ENCODE results near the gene PIR.

Gene PIR

DNA sequence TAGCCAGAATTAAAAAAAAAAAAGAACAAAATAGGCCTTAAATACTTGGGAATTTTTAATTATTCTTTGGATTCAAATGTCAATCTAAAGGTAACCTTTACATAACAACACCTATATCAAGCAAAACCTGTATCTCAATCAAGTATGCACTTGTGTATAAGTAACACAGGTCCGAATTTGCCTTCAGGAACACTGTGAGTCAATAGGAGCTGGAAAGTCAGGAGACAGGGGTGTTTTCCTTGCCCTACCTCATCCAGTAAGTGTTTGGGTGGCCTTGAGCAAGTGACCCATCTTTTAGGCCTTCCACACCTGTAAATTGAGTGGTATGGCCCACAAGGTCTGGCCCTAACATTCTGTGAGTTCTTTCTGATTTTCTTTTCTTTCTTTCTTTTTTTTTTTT is 68.1 kb downstream of the PIR start:
- in situ Hi-C loops (cut with HindIII; ENCODE audit: low sequenced_read_pairs) = no loop called here

DNA sequence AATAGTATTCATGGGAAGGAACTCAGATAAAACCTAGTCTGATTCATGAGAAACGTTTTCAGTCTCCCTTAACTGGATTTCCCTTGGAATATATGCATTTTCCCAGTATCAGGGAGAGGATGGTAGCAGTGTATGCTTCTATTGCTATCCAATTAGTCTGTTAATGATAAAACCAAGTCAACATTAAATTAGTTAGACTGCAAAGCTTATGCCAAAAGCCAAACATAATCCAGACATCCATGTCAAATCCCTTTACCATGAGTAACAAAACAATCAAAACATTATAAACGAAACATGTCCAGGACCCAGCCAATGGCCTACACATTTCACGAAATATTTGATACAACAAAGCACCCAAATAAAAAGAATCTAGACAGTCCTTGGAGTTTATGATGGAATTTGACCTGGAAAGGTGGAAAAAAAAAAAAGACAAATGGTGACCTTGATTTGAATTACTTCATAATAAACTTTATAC is 74.4 kb downstream of the PIR start:
- in situ Hi-C loops (cut with HindIII; ENCODE audit: low sequenced_read_pairs) = no loop called here

DNA sequence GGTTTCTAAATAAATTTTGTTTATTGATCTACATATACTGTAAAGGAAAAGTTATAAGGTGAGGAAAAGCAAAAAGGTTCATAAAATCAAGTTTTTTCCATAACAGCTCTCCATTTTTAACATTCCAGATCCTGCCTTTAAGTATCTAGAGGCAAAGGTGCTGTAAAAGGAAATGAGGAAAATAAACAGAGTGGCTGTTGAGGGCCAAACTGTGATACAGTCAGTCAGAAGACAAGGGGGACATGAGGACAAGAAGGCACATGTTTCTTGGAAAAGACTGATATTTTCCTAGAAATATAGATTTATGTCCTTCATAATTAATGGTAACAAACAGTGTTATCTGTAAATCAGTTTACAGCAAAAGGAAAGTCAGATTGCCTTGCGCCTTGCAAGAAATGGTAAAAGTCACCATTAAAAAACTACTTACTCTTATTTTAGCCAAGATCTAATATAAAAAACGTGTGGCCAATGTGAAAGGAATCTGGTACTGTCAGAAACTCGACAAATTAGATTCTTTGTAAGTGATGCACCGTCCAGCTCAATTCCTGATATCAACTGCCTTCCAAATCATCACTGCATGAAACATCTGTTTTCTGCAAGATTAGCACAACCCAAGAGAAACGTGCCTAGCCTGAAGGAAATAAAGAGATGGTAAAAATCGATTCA is 75.0 kb downstream of the PIR start:
- in situ Hi-C loops (cut with HindIII; ENCODE audit: low sequenced_read_pairs) = no loop called here

DNA sequence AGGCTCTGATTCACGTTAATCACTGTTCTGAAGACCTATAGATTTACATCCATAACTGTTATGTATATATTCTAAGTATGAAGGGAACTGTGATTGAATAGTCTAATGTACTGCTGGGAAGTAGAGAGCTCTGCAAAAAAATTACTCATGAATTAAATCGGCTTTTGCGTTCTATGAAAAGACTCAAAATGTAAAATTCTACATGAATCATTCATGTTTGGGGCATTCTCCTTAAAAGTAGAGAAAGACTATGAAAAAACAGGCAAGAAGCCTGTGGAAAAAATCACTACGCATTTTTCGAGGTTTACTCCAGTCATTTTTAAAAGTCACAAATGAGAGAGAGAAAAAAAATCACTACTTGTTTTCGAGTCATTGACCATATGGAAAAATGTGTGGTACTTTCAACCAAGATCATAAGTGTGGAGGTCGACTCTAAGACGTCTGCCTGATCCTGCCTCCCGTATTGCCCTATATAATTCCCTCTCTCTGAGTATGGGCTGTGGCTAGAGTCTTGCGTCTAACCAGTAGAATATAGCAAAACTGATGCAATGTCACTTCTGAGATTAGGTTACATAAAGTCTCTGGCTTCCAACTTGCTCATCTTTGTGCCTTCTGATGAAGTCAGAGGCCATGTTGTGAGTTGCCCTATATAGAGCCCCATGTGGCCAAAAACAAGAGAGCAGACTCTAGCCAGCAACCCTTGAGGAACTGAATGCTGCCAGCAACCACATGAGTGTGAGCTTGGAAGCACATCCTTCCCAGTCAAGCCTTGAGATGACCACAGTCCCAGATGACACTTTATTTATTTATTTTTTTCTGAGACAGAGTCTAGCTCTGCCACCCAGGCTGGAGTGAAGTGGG is 76.8 kb downstream of the PIR start:
- in situ Hi-C loops (cut with HindIII; ENCODE audit: low sequenced_read_pairs) = no loop called here

DNA sequence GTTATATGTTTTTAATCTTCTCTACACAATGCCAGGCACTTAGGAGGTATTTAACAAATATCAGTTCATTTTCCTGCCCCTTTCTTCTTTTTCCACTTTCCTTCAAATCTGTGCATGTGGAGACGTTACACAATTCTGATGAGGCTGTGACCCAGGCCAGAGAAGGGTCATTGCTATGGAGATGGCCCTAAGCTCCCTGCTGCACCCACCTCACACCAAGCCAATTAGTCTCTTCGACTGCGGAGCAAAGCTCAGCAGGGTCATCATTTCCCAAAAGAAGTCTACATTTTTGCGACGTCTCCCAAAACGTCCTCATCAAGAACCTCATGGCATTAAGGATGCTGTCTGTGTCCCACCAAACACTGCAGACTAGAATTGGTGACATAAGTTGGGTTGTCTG is 80.0 kb downstream of the PIR start:
- in situ Hi-C loops (cut with HindIII; ENCODE audit: low sequenced_read_pairs) = loop anchor here (5.0 kb wide), 1 partner anchor 49 kb away; no protein-coding TSS in a partner anchor

DNA sequence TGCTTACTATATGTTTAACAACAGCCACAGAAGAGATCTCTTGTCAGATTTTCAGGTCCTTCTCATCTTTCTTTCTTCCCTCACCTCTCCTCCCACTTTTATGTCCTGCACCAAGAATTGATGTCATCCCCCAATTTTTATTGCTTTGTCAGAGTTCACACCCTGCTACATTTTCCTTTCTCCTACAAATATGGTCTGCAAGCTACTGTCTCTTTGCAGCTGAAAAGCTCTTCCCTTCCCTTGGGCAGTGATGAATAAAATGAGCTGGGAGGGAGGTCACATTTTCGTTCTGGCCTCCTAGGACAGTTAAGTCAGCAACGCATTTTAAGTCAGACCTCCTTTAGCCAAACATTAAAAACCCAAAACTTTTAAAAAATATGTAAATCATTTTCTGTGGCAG is 82.2 kb downstream of the PIR start:
- in situ Hi-C loops (cut with HindIII; ENCODE audit: low sequenced_read_pairs) = loop anchor here (5.0 kb wide), 1 partner anchor 51 kb away; no protein-coding TSS in a partner anchor

DNA sequence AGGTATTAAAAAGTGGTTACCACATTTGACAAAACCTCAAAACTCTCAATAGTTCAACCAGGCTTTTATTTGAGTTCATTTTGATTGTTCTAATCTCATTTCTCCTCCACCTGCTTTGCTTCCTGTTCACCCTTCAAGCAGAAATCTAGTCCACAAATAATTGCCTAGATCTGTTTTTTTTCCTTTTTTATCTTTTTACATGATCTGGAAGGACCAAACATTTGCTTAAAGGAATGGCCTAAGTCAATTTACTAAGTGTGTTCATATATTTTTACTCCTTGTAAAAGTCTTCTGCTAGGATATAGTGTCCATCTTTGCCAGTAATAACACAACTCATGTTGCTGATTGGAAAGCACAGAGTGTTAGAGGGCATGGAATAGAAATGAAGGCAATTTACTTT is 82.7 kb downstream of the PIR start:
- in situ Hi-C loops (cut with HindIII; ENCODE audit: low sequenced_read_pairs) = loop anchor here (5.0 kb wide), 1 partner anchor 52 kb away; no protein-coding TSS in a partner anchor

DNA sequence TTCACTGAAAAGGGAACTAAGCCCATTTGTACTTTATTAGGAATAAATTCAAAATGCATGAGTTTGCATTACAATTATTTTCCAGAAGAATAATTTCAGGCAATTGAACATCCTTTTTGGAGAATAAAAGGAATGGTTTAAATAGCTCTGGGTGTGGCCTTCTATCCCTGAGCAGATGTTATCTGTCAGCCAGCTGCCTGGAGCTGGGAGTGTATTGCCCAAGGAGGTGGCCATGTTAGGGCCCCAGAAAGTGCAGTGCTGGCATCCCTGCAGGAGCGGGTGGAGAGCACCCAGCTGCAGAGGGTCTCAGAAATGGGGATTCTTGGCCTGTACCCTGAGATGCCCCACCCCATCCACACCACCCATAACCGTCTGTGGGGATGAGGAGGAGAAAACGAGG is 87.3 kb downstream of the PIR start:
- in situ Hi-C loops (cut with HindIII; ENCODE audit: low sequenced_read_pairs) = no loop called here

DNA sequence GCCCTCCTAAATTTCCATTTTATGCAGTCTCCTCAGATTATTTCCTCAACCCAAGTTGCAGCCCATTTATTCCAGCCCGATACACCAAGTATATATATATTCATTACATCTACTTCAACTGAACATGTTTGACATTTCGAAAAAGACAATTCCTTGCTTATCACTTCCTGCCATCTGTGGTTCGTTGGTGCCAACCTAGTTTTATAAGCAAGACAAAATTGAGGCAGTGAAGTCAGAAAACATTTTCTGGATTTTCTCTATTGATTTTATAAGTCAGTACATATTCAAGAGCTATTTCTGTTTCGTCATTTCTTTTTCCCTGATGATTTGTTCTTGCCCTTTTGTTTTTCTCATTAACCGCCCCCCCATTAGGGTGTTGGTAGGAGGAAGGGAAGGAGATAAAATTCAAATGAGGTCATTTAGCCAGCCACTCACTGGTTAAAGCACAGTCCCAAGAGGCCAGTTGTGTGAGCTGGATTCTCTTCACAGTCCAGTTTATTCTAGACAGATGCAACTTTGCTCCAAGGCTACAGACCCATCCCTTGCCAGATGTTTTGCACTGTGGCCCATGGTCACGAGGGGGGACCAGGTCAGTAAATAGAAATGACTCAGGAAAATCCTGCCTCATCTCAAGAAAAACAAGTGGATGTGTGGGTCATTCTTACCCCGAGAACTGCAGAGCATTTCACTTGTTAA is 88.6 kb downstream of the PIR start:
- in situ Hi-C loops (cut with HindIII; ENCODE audit: low sequenced_read_pairs) = no loop called here

DNA sequence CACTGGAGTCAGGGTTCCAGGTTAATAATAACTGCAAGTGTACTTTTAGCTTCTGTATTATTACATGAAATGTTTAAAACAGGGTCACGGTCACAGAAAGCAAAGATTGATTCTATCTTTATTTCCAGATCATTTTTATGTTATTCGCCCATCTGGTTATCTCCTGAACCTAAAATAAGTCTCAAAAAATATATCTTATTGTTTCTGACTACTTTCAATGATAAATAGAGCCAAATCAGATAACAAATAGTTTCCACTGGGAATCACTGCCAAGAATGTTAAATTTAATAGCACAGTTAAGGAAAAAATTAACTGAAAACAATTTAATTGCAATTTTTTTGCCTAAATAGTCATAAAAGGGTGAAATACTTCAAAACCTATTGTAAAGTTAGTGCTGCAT is 91.8 kb downstream of the PIR start:
- in situ Hi-C loops (cut with HindIII; ENCODE audit: low sequenced_read_pairs) = no loop called here

DNA sequence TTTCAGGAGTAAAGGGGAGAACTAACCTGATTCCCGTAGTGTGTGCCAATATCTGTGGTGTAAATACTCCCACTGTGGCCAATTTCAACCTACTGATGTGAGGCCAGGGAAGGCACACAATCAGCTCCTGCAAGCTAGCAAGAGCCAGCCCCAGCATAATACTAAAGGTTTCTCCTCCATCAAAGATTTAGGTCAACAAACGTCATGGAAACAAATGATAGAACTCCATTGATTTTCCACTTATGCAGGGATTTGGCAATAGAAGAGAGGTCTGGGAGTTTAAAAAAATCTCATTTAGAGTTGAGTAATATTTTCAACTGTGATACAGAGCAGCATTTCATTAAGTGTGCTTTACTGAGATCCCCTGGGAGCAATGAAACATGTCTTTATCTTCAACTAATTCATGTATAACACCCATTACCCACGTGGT is 93.2 kb downstream of the PIR start:
- in situ Hi-C loops (cut with HindIII; ENCODE audit: low sequenced_read_pairs) = no loop called here

DNA sequence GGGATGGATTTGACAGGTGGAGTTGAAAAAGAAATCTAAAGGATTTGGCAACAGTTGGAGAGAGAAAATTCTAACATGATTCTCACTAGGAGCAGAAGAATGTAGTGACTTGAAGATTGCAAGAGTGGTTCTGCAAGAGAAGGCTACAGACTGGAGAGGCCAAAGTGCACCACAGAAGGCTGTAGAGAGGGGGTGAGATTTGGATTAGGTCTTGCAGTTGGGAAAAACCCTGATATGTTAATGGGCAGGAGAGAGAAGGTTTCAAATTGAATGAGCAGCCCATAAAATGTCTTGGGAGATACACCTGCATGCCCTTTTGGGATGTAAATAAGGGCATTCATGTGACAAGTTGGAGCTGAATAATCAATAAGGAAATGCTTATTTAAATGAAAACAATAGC is 94.3 kb downstream of the PIR start:
- in situ Hi-C loops (cut with HindIII; ENCODE audit: low sequenced_read_pairs) = no loop called here

DNA sequence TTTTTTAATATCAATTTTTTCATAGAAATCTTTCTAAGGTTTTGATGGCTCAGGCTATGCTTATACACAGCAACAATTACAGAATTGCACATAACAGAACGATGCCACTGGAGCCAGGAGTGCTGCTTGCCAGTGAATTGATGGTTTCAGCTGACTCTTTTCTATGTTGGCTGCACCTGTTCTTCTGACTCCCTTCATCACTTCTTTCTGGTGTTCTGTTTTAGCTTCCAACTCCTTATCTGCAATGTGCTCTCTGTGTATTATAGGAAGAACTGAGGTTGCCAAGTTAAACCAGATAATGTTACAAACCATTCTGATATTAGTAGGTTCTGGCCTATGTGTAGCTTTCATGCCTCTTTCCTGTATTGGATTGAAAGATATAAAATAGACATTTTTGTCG is 97.3 kb downstream of the PIR start:
- in situ Hi-C loops (cut with HindIII; ENCODE audit: low sequenced_read_pairs) = no loop called here

DNA sequence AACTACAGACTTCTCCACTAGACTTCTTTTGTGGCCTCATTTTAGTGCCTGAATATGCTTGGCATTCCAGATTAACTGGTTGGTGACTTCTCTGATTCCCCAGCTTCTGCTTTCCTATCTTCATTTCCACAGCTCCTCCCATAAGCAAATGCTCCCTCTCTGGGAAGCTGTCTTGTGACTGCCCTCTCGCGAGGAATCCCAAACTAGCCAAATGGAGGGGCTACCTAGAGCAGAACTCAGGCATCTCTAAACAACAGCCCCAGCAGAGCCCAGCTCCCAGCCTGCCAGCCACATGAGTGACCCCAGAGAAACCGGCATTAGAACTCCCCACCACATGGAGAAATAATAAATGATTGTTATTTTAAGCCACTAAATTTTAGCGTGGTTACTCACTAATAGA is 101.3 kb downstream of the PIR start:
- in situ Hi-C loops (cut with HindIII; ENCODE audit: low sequenced_read_pairs) = no loop called here

DNA sequence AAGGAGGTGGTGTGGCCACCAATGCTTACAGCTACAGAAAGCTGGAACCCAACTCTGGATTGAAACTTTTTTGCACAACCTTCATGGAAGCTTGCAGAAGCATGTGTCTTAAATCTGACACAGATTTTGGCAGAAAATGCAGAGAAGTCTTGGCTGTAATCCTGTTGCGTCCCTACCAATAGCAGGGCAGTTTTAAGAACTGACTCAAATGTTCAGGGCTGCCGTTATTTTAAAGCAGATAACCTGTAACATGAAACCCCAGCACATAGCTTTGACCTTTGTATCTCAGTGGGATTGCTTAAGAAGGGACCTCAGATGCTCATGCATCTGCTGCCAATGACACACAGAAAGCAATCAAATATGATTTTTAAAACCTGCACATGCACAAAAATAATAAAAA is 108.8 kb downstream of the PIR start, which contains the start of gene VEGFD:
Gene VEGFD, minus strand, starts transcription at position 110 of the 400 bp plus-strand sequence. CDS start 467 bp downstream, outside the sequence.
- in situ Hi-C loops (cut with HindIII; ENCODE audit: low sequenced_read_pairs) = no loop called here

DNA sequence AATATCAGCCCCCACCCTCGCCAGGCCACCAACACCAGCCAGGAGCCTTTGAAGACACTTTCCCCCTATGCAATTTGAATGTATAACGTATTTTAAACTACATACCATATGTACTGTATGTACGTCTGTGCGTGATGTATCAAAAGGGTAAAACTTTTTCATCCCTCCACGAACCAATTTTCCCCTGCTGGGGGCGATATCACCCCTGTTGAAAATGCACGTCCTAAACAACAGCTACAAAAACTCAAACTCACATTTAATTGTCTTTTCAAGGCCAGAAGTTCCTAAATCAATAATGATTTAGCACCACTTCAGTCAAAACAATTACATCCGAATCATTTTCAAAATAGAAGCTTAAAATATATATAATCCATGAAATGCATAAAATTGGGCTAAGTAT is 110.3 kb downstream of the PIR start:
- in situ Hi-C loops (cut with HindIII; ENCODE audit: low sequenced_read_pairs) = no loop called here

DNA sequence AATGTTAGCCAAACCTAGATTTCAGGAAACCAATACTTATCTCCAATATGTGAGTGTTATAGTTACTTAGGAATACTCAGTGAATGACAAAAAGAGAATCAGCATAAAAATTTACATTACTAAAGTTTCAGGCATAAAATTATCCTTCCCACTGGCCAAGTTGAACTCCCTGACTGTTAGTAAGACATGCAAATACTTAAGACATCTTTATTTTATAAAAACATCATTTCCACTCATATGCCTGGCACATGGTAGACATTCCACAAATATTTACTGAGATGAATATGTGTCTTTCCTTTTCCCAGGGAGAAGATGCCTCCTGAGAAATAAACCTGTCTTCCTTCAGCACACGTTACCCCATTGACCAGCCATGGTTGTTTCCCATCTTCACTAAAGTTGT is 116.2 kb downstream of the PIR start:
- in situ Hi-C loops (cut with HindIII; ENCODE audit: low sequenced_read_pairs) = no loop called here

DNA sequence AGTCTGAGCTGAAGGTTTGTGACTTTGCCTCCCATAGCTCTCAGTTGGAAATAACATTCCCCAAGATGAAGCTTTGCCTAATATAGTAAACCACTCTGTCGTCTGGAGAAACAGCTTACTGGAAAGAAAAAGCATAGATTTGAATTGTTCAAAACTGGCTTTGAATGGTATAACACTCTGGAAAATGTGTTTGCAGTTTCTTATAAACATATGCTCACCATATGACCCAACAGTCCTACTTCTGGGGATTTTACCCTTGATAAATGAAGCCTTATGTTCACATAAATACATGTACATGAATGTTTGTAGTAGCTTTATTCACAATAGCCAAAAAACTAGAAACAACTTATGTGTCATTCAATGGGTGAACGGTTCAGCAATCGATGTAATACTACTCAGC is 119.2 kb downstream of the PIR start:
- in situ Hi-C loops (cut with HindIII; ENCODE audit: low sequenced_read_pairs) = loop anchor here (5.0 kb wide), 1 partner anchor 37 kb away; the partner anchor contains the start of gene PIGA

DNA sequence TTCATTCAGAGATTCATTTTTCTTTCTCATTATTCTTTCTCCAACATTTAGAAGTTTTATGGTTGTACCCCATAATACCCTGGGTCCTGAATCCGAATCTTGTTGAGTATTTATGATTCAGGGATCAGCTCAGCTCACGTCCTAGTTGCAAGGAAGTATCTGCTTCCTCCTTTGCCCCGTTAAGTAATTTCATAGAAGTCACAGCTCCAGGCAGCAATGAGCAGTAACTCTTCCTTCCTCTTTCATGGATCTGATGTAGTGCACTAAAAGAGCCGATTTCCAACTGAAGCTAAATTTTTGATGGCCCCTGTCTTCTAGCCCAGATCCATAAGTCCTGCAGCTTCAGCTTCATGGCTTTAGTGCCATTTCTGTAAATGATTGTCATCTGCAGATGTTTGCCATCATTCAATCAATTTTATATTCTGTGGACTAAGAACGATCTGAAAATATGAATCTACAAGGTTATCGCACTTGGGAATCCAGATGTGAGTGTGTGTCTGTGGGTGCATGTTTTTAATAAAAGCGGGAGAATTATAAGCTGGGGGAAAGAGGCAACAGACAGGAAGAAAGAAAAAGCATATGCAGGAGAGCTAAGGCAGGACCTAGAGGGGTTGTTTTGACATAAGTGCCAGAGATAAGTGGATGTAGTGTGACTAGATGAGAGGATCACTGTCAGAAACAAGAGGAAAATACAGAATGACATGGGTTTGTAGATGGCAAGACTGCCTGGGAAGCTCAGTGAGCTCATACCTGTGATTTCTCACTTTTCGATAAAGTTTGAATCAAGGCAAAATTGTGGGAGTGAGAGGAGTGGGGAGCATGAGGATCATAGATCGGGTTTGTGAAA is 126.4 kb downstream of the PIR start:
- in situ Hi-C loops (cut with HindIII; ENCODE audit: low sequenced_read_pairs) = no loop called here

DNA sequence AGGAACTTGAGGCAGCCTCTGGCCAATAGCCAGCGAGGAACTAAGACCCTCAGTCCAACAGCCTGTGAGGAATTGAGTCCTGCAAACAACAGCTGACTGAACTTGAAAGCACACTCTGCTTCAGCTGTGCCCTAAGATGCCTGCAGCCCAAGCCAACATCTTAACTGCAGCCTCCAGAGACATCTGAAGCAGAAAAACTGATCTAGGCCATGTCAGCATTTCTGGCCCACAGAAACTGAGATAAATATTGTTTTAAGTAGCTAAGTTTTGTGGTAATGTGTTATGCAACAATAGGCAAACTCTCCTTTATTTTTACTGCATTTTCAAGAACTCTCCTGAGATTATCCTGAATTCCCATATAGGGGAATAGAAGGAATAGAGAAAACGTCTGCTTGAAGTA is 133.4 kb downstream of the PIR start:
- in situ Hi-C loops (cut with HindIII; ENCODE audit: low sequenced_read_pairs) = no loop called here

Measured in endothelial cell of hepatic sinusoid (primary cell).